HG02973 (cell line): ENCODE data around the gene TTLL10.

Experiments used
- ATAC-seq: cut with Tn5 transposase; IDR thresholded peaks from one replicate; pipeline ENCODE4 v1.9.1; 2021; ENCODE audit warnings: moderate library complexity; ENCODE audit not compliant: unreplicated experiment

Gene TTLL10

DNA sequence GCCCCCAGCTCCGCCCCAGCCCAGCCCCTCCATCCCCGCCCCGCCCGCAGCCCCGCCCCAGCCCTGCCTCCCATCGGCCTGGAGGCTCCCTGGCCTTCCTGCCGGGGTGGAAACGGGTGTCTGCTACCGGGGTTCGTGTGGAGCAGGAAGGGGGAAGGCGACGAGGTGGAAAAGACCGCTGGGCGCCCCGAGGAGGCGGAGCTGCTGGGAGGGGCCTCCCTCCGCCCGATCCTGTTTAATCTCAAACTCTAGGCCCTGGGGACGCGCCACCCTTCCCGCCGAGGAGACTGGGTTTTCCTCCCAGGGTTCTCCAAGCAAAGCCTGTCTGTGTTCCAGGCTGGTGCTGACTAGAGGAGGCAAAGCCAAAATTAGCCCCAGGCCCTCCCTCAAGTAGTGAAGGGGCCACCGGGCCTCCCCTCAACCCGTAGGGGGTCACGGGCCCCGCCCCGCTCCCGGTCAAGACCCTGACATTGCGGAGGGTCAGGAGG is 16.2 kb upstream of the TTLL10 start:
- ATAC-seq = peak; percentile 50

DNA sequence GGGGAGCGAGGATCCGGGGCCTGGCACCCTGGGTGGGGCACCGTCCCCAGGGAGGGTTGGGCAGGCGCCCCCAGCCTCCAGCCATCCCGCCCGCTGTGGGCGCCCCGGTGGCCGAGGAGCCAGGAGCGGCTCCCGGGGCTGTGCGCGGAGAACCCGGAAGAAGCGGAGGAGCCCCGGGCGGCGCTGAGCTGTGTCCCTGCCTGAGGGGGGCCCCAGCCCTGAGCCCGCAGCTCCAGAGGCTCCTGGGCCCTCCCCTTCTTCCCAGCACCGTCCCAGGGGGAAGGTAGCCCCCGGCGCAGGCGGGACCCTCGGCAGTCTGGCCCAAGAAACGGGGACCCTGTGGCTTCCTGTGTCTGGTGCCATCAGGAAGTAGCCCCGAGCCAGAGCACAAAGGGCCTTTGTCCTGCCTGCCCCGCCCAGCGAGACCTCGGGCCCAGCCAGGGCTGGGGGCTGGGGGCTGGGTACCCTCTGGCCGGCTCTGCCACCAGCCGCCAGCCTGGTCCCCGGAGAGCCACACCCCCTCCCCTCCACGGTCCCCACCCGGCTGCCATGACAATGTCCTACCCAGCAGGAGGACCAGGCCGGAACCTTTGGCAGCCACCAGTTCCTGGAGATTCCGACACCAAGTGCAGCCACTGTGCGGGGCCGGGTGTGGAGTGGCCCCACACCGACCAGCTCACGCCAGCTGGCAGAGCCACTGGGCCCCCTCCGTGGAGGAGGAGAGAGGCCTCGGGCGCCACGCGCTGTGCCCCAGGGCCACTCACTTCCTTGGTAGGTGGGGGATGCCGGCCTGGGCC is 15.6 kb upstream of the TTLL10 start:
- peak; percentile 34 for ATAC-seq

DNA sequence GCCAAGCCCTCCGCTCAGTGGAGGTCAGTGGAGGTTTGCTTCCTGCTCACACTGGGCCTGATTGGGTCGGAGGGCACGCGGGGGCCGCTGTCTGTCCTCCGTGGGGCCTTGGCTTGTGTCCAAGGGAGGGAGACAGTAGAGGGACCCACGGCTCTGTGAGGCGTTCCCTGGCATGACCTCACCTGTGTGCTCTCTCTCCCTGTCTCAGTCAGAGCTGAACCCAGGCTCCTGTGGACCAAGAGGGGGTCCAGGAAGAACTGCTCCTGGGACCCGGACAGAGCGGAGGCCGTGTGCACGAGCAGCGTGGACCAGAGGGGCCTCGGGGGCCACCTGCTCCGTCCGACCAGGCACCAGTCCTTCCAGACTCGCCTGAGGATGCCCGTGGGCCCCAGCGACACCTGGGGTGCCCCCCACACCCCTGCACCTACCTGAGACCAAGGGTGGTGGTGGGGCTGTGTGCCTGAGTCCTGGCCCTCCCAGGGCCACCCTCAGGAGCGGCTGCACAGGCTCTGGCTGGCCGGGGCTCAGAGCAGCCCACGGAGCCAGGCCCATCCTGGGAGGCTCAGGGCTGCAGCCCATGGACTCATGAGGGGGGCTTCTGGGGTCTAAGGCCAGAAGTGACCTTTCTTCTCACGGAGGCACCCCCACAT is 13.3 kb upstream of the TTLL10 start:
- no peak for ATAC-seq

DNA sequence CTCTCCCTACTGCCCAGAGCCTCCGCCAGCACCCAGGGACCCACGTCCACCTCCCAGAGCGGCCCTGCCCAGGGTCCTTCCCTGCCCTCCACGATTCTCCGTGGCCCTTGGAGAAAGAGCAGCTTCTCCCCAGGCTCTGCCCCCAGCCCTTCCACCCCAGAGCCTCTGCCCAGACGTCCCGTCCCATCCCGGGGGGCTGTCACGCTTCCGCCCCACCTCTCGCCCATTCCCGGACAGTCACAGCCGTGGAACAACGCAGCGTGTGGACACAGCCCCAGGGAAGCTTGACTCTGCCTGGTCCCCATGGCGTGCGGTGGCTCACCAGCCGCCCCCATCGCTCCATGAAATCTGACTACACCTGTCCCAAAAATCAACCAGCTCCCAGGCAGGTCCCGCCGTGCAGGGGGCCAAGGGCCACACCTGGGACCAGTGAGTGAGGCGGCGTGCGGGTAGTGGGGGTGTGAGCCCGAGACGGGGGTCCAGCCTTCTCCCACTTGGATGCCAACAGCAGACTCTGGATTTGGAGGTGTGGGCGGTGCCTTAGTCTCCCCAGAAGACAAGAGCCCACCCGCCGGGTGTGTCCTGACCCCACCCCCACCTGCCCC is 12.5 kb upstream of the TTLL10 start:
- no peak for ATAC-seq

DNA sequence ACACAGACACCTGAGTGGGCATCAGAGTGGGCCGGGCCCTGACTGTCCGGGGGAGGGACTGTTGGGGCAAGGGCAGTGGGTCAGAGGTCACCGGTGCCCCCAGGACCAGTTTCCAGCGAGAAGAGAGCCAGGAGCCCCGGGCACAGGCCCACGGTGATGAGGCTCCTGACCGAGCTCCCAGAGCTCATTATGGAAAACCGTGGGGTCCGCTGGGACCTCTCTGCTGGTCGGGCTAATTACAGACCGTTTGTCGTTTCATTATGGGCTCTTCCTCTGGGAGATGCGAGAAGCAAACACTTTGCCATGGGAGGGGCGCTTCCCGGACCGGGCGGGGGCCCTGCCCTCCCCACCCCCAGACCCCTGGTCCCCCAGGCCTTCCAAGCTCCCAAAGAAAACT is 12.0 kb upstream of the TTLL10 start:
- ATAC-seq = no peak

DNA sequence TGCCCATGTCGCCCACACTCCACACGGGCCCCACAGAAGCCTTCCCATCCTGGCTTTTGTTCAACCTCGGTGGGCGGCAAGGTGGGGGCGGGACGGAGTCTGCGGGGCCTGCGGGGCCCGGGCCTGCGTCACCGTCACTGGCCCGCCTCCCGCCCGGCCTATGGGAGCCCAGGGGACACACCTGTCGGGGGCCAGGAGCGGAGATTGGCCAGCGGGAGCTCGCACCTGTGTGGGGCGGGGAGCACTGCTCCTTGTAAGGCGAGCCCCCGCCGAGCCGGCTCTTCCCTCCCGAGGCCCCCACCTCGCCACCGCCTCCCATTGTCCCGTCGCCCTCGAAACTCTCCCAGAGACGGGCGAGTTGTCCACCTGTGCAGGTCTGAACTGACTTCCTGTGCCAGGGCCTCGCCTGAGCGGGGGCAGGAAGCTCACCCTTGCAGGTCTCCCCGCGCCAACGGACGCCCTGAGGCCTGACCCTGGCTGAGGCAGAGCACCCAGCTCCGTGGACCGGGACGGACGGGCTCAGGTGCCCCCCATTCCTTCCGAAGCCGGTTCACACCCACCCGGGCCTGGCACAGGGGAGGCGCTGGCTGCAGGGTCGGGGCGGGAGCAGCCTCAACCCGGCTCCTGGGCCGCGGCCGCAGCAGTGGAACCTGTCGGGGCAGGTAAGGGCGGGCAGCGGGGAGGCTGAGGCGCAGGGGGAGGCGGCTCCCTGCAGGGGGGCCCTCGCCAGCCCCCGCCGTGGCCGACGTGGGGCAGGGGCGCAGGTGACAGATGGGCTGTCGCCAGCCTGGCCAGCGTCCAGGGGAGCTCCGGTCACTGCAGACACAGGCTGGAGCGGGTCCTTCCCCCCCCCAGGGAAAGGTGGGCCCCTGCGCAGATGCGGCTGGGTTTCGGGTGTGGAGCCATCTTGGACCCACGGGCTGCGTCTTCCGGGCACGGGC is 10.8 kb upstream of the TTLL10 start:
- no peak for ATAC-seq

DNA sequence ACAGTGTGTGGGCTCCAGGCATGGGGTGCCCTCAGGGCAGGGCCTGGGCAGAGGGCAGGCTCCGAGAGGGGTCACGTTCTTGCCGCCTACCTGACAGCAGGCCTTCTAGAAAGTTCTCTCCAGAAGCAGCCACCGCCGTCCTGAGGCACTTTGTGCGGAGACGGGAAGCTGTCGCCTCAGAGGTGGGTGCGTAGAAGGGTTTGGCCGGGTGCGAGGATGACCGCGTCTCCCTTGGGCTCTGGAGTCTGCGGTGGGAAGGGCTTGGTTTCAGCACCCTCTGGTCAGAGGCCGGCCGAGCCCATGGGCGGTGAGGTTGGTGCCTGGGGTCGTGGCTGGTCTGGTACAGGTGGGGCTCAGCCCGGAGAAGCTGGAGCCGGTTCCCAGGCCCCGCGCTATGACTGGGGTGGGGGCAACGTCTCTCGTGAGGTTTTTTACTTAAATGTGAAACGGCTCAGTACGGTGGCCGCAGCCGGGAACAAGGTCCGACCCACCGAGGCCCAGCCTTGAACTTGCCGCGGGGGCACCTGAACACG is 10.1 kb upstream of the TTLL10 start:
- ATAC-seq = no peak

DNA sequence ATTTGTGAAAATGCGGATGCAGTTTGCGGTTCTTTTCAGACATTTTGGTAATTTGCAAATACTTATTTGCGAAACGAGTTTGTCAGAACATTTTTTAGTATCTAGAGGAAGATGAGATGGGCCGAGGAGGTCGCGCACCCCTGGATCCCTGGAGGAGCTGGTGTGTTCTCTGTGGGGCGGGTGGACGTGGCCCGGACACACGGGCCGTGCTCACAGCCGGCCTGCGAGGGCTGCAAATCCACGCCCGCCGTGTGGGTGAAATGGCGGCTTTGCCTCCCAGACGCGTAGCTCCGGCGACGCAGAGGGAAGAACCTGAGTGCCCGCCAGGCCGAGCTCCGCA is 9.3 kb upstream of the TTLL10 start:
- no peak for ATAC-seq

DNA sequence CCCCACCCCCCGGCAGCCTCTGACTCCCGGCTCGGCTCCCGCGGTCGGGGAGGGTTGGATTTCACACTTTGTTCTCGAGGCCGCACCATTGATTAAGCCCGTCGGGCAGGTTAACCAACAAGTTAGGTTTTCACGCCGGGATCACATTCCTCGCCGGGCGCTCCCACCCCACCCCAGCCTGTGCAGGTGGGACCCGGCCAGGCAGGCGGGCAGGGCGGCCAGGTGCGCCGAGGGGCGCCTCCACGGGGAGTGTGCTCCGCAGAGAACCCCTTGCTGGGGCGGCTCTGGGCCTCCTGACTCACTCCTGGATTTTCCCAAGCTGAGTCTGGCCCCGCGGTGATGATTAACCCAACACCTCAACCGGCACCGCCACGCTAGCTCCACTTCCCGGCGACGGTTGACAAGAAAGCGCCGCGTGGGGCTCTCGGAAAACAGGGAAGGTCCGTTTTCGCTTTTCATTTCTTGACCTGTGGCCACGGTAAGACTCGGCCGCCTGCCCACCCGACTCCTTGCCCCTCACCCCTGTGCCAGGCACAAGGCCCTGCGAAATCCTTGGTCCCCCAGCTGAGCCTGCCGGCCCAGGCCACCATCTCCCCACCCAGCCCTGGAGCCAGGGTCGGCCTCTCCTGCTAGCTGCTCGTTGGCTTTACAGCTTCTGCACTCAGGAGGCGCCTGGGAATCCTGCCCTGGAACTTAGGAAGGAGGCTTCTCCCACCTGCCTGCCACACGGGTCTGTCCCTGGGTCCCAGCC is 8.8 kb upstream of the TTLL10 start:
- no peak for ATAC-seq

DNA sequence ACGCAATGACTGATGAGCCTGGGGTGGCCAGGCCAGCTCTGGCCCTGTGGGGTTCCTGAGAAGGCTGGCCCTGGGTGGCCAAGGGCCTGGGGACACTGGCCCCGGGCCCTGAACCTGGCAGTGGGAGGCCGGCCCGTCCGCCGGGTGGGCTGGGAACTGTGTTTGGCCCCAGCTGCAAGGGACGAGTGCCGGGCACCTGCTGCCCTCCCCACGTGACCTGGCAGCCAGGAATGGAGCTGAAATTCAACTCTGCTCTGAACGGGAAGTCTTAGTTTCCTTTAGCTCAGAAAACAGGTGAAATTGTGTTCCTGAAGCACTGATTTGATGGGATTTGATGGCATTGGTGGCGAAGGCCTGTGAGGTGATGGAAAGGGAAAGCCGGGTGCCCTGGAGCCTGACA is 8.2 kb upstream of the TTLL10 start:
- ATAC-seq = no peak

DNA sequence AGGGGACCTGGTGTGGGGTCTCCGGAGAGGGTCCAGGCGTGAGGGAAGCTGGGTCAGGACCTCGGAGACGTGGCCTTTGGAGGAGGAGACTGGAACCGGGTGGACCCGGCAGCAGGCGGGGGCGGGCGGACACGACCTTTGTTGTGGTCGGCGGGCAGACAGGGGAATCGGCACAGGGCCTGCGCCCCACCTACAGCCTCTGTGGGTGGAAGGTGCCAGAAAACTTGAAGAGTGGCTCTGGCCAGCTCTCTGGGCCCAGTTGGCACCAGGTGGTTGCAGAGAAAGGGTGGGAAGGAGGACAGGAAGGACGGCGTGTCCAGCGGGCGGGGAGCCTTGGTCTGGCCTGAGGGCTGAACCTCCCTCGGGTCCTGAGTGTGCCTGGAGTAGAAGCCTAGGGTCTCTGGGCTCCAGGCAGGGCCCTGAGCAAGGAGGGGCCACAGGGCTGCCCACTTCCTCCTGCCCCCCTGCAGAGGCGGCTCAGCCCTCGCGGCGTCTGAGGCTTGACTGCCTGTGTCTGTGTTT is 7.7 kb upstream of the TTLL10 start:
- ATAC-seq = no peak

DNA sequence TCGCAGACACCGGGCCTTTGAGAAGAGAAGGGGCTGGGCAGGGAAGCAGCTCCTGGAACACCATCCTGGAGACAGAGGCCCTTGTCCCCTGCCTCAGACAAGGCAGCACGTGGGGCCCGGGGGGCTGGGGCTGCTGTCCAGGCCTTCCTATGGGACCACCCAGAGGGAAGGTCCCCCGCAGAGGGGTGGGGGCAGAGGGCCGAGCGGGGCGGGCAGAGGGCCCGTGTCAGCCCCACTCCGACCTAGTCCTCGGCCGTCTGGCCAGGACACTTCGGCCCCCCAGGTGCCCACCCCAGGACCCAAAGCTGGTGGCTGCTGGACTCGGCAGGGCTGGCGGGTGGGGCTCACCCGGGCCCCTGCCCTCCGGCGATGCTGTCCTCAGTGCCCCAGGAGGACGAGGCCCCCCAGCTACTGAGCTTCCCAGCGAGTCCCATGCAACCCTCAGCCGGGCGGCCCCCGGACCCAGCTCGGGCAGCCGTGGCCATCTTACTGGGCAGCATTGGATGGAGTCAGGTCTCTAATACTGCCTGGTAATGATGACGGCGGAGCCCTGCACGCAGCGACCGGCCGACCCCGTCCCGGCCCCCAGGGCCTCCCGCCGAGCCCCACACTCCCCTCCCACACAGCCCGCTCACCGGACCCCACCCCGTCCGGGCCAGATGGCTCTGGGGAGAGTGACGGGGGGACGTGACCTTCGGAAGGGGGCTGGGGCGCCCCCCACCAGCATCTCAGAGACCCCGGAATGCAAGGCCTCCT is 6.9 kb upstream of the TTLL10 start:
- ATAC-seq = no peak

DNA sequence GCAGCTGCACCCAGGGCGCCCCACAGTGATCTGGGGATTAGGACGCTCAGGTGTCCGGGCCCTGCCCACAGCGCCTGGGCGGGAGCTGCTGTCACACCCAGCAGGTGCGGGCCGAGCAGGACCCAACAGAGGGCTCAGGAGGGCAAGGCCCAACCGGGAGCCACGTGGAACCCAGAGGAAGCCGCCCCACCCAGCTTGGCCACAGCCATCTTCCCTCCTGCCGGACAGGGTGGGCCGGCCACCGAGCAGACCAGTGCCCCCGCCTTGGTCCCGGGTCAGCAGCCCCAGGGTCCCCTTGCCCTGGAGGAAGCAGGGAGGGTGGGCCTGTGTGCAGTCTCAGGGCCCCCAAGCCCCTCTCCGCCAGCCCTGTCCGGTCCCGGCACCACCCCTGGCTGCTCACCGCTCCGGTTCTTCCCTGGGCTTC is 6.3 kb upstream of the TTLL10 start:
- ATAC-seq = no peak

DNA sequence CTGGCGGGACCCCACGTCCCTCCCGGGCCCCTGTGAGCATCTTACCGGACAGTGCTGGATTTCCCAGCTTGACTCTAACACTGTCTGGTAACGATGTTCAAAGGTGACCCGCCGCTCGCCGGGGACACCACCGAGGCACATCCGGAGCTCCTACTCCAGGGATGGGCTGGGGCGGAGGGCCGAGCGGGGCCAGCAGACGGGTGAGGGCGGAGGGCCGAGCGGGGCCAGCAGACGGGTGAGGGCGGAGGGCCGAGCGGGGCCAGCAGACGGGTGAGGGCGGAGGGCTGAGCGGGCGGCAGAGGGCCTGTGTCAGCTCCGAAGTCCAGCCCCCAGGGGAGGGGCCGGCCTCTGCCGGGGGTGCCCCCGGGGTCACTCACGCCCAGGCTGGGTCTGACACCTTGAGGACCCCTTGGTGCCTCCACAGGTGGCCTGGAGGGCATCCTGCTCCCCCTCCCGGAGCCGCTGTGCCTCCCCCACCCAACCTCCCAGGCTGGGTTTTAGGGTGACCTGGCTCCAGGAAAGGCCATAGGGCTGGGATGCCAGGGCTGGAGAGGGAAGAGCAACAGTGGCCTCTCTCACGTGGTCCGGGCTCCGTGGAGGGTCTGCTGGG is 5.7 kb upstream of the TTLL10 start:
- ATAC-seq = no peak

DNA sequence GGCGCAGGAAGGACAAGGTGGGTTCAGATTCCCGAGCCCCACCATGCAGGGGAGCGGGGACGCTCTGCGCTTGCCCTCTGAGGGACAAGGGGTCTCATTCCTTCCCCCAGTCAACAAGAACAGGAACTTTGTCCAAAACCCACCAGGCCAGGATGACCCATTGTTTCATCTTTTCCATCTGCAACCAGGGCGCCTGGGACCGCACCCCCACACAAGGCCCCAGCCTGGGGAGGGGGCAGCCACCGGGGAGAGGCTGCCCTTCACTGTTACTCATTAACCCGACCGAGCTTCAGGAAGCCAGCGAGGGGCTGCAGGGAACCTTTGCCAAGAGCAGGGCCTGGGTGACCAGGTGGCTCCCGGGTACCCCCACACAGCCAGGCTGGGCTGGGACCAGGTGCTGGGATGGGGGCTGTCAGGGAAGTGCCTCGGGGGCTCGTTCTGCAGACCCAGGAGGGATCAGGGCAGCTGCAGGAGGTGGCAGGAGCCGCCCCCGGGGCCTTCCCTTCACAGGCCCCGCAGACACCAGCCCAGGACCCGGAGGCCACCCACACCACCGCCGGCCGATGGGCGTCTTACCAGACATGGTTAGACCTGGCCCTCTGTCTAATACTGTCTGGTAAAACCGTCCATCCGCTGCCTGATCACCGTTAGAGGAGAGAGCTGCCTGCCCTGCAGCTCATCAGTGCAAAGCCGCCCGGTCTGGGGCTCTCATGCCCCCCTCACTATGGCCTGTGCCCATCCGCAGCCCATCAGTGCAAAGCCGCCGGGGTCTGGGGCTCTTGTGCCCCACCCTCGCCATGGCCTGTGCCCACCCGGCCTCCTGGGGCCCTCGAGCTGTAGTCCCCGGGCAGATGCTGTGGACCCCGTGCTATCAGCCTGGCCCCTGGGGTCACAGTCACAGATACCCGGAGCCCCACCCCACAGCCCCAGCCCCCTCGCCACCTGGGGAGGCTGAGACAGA is 4.9 kb upstream of the TTLL10 start:
- no peak for ATAC-seq

DNA sequence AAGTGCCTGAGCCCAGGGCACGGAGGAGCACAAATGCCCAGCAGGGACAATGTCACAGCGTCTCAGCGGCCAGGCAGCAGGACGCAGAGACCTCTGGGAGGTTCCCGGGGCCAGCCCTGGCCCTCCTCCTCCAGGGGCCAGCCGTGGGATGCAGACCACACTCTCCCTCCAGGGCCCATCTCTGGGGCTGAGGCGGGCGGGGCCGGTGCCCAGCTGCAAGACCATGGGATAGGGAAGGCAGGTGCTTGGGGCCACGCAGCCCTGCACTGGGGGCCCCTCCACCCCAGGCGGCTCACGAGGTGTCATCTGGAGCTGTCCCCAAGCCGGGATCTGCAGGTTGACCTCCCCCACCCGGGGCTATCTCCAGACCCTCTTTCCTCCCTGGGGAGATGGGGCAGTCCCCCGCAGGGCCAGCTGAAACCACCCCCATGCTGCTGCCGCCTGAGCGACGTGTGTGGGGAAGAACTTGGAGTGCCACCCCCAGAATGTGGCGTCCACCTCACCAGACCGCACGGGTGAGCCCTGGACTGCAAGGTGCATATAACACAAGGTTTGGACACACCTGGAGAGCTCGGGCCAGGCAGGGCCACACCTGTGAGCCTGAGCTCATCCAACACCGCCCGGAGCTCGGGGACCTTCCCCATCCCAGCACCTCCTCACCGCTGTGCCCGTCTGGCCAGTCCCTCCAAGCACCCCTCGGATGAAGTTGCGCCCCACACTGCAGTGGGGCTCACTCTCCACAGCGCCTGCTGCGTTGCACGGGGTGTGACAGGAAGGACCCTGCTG is 4.1 kb upstream of the TTLL10 start:
- ATAC-seq = no peak
